IMR-90 (cell line): ENCODE measurements around the gene PANK3. TPM values are rescaled to one million over a fixed set of nuclear protein-coding genes. Genes with fewer than 3 reads are reported as not detected.

ENCODE experiments used
- ATAC-seq: fragments of 200-7000 bp; cut with Tn5 transposase; 2 replicates; pipeline ENCODE4 v1.9.1; 2020; ENCODE audit warnings: low read depth, mild to moderate bottlenecking, moderate library complexity
- BruUV-seq: library from RNA; stranded (reverse); fragments of 400-500 nt; replicated peaks from 2 replicates; lab custom pipeline; 2021; lab: Mats Ljungman, UMichigan
- CTCF ChIA-PET: fragments of 300-600 bp; formaldehyde crosslinking; extraction: SDS; loops from one replicate; lab custom pipeline; 2021; ENCODE audit warnings: antibody characterized with exemption; lab: Yijun Ruan, JAX
- POLR2A ChIA-PET: fragments of 300-600 bp; sonication (Branson Sonifier 250); formaldehyde crosslinking; loops from one replicate; lab custom pipeline; 2022; ENCODE audit warnings: antibody characterized with exemption; ENCODE audit not compliant: unreplicated experiment; lab: Charles Lee
- DNase-seq: peaks from one replicate; pipeline ENCODE4 v3.0.0; 2013
- H2AFZ ChIP-seq: replicated peaks from 2 replicates; pipeline ENCODE3; 2013; ENCODE audit warnings: low read length, mild to moderate bottlenecking; ENCODE audit not compliant: poor library complexity
- H2AK5ac ChIP-seq: 2 replicates; pipeline ENCODE4 v1.6.1; 2013; ENCODE audit warnings: low read depth, low read length, inconsistent platforms
- H2AK9ac ChIP-seq: replicated peaks from 2 replicates; pipeline ENCODE3; 2013; ENCODE audit warnings: mild to moderate bottlenecking, low read depth, low read length, moderate library complexity; ENCODE audit not compliant: poor library complexity
- H2BK120ac ChIP-seq: 2 replicates; pipeline ENCODE4 v1.6.1; 2013; ENCODE audit warnings: low read depth, low read length, inconsistent platforms
- H2BK15ac ChIP-seq: 3 replicates; pipeline ENCODE4 v1.6.1; 2013; ENCODE audit warnings: low read depth, low read length, inconsistent platforms
- H2BK20ac ChIP-seq: 2 replicates; pipeline ENCODE4 v1.6.1; 2013; ENCODE audit warnings: low read depth, mild to moderate bottlenecking, inconsistent platforms, low read length, moderate library complexity
- H2BK5ac ChIP-seq: 2 replicates; pipeline ENCODE4 v1.6.1; 2013; ENCODE audit warnings: mild to moderate bottlenecking, low read depth, low read length, inconsistent platforms; ENCODE audit not compliant: poor library complexity, severe bottlenecking
- H3K14ac ChIP-seq: replicated peaks from 2 replicates; pipeline ENCODE4 v1.6.1; 2013; ENCODE audit warnings: low read depth, low read length, inconsistent platforms
- H3K18ac ChIP-seq: 2 replicates; pipeline ENCODE4 v1.6.1; 2013; ENCODE audit warnings: low read depth, low read length, control low read depth
- H3K23ac ChIP-seq: 2 replicates; pipeline ENCODE4 v1.6.1; 2013; ENCODE audit warnings: low read depth, low read length, inconsistent platforms
- H3K27ac ChIP-seq: 2 replicates; pipeline ENCODE4 v1.5.1; 2013; ENCODE audit warnings: mild to moderate bottlenecking, control low read depth, low read length; ENCODE audit not compliant: insufficient read depth
- H3K27me3 ChIP-seq: 2 replicates; pipeline ENCODE4 v1.6.1; 2013; ENCODE audit warnings: low read length; ENCODE audit not compliant: control insufficient read depth, insufficient read depth
- H3K36me3 ChIP-seq: 2 replicates; pipeline ENCODE4 v1.6.1; 2013; ENCODE audit warnings: low read length, mixed read lengths; ENCODE audit not compliant: control insufficient read depth, insufficient read depth
- H3K4ac ChIP-seq: 2 replicates; pipeline ENCODE4 v1.6.1; 2013; ENCODE audit warnings: low read depth, low read length, inconsistent platforms
- H3K4me1 ChIP-seq: 2 replicates; pipeline ENCODE4 v1.6.1; 2013; ENCODE audit warnings: low read length, mixed read lengths; ENCODE audit not compliant: control insufficient read depth, insufficient read depth
- H3K4me2 ChIP-seq: 2 replicates; pipeline ENCODE4 v1.6.1; 2013; ENCODE audit warnings: low read depth, mild to moderate bottlenecking, control low read depth, low read length, moderate library complexity
- H3K4me3 ChIP-seq: 2 replicates; pipeline ENCODE4 v1.5.1; 2013; ENCODE audit warnings: low read depth, mild to moderate bottlenecking, control low read depth, low read length, moderate library complexity; ENCODE audit not compliant: insufficient read depth
- H3K56ac ChIP-seq: 2 replicates; pipeline ENCODE4 v1.6.1; 2013; ENCODE audit warnings: low read length, inconsistent platforms; ENCODE audit not compliant: insufficient read depth; ENCODE audit errors: extremely low read depth
- H3K79me1 ChIP-seq, 2 experiments: 2 replicates each; pipeline ENCODE4 v1.6.1; 2013; ENCODE audit warnings: low read length in 2 of 2, inconsistent platforms in 1 of 2, low read depth in 1 of 2
- H3K9ac ChIP-seq: 2 replicates; pipeline ENCODE4 v1.6.1; 2013; ENCODE audit warnings: low read depth, low read length, control low read depth
- H3K9me1 ChIP-seq: 2 replicates; pipeline ENCODE4 v1.6.1; 2013; ENCODE audit warnings: low read length, inconsistent platforms; ENCODE audit not compliant: insufficient read depth
- H3K9me3 ChIP-seq: 2 replicates; pipeline ENCODE4 v1.6.1; 2013; ENCODE audit warnings: low read length; ENCODE audit not compliant: control insufficient read depth, insufficient read depth
- H4K20me1 ChIP-seq: 2 replicates; pipeline ENCODE4 v1.6.1; 2013; ENCODE audit warnings: low read length, inconsistent platforms; ENCODE audit not compliant: insufficient read depth
- H4K5ac ChIP-seq: 2 replicates; pipeline ENCODE4 v1.6.1; 2013; ENCODE audit warnings: mild to moderate bottlenecking, low read depth, low read length, control low read depth
- H4K8ac ChIP-seq, 2 experiments: 2 replicates each; pipeline ENCODE4 v1.6.1; 2013; ENCODE audit warnings: low read depth in 2 of 2, low read length in 2 of 2, control low read depth in 1 of 2, inconsistent platforms in 1 of 2
- H4K91ac ChIP-seq: 2 replicates; pipeline ENCODE4 v1.6.1; 2013; ENCODE audit warnings: low read depth, low read length, inconsistent platforms; ENCODE audit not compliant: insufficient read depth
- POLR2A ChIP-seq: IDR thresholded peaks from 2 replicates; pipeline ENCODE4 v1.6.1; 2012; ENCODE audit warnings: mild to moderate bottlenecking, low read depth, low read length
- WGBS, 2 experiments: methylation state at CpG; one replicate each; pipeline versions ENCODE4 v1.1.5 to v1.1.7; 2013; ENCODE audit warnings: missing lambda C conversion rate in 2 of 2; ENCODE audit not compliant: insufficient read length in 1 of 2; ENCODE audit errors: extremely low coverage in 2 of 2; 5-methylcytosine and 5-hydroxymethylcytosine counted together
- dilution Hi-C: fragments of 300-500 bp; cut with HindIII; formaldehyde crosslinking; loops from one replicate; pipeline ENCODE4 v1.14.3; 2018; ENCODE audit warnings: low sequenced_read_pairs; ENCODE audit not compliant: unreplicated experiment
- in situ Hi-C: fragments of 300-500 bp; cut with MboI; formaldehyde crosslinking; loops from 3 replicates; pipeline ENCODE4 v1.14.3; 2019; ENCODE audit warnings: low sequenced_read_pairs, inconsistent platforms, mixed read lengths
- intact Hi-C: fragments of 100-400 bp; cut with micrococcal nuclease; formaldehyde crosslinking; loops from 2 replicates; pipeline ENCODE4 v1.10.0; 2022
- microRNA-seq, 2 experiments: library from miRNA; stranded (forward) in 1 of 2; unstranded in 1 of 2; fragments of 10-50 nt in 1 of 2; fragments of <30 nt in 1 of 2; gene quantifications in 1 of 2; microRNA quantifications in 1 of 2; one replicate each; pipeline versions ENCODE3 to v1.1.0; 2013 to 2020; ENCODE audit not compliant: insufficient read depth in 1 of 2, insufficient read length in 1 of 2, unreplicated experiment in 1 of 2
- polyA plus RNA-seq, 3 experiments: library from polyadenylated mRNA; depleted of rRNA; stranded (reverse); fragments of >200 nt; gene quantifications; 2 replicates each; pipeline ENCODE4 v1.2.3, GENCODE V29; 2012; ENCODE audit warnings: low replicate concordance in 1 of 3
- small RNA-seq, 5 experiments: library from RNA; depleted of rRNA; stranded (forward); fragments of <200 nt; gene quantifications; one replicate each; pipeline ENCODE3, GENCODE V24; 2012
- total RNA-seq: library from RNA; depleted of rRNA; stranded (reverse); fragments of >200 nt; gene quantifications from 2 replicates; pipeline ENCODE4 v1.2.3, GENCODE V29; 2012; rRNA removed

PANK3 gene
- total and polyA plus RNA-seq, 2 of the 4 experiments (the other 2 are of a cell fraction), result 6.9 to 21.0 TPM

- Histone ChIP-seq H3K9ac (no peak overlapping the region), H2AK5ac (no peak overlapping the region), H2BK120ac (no peak overlapping the region), H4K5ac (no peak overlapping the region), H3K9me1 (no peaks in the 10 kb centered on the region), H4K91ac (no peak overlapping the region), H2BK20ac (no peak overlapping the region), H3K79me1 (peaks cover 5 to 10% of the 10 kb centered on the region in 2 experiments; a peak in 3 of 4 replicates), H3K27ac (no peak overlapping the region), H4K8ac (no peak overlapping the region), H4K20me1 (no peaks in the 10 kb centered on the region), H3K9me3 (no peaks in the 10 kb centered on the region), H2AFZ (no peak overlapping the region), H3K23ac (no peak overlapping the region), H3K56ac (no peak overlapping the region), H2AK9ac (no peak overlapping the region), H3K36me3 (peaks cover 42% of the 10 kb centered on the region), H3K4me2 (no peak overlapping the region), H3K14ac (no peak overlapping the region), H3K18ac (no peak overlapping the region), H3K27me3 (no peaks in the 10 kb centered on the region), H2BK15ac (no peak overlapping the region), H2BK5ac (no peak overlapping the region), H3K4ac (no peak overlapping the region), H3K4me3 (no peak overlapping the region), H3K4me1 (no peaks in the 10 kb centered on the region)
- dilution Hi-C loops, result no loop called here
- no peak for ATAC-seq
- ChIA-PET POLR2A (no interaction called here), CTCF (no interaction called here)
- in situ Hi-C loops, result no loop called here
- TF ChIP-seq POLR2A, result no peak
- intact Hi-C loops, result no loop called here
- no TSS peak for BruUV-seq
- no CpG with 5 or more reads among the region's 7 CpGs for WGBS, 2 experiments
- no peak for DNase-seq
These were observed 76.5 kb downstream of the PANK3 start for GRCh38 chr5:168502563-168503237.

Small RNA genes lying within 50 kb of the gene (microRNA-seq; reads per million reads assigned to microRNA genes)
- gene MIR103A1 (ENCODE audit: insufficient read depth in 1 of 2, insufficient read length in 1 of 2, unreplicated experiment in 1 of 2) (0 to 2.1 reads per million in 2 experiments), gene MIR103B1 (ENCODE audit: unreplicated experiment) (not detected)

Small RNA genes lying within 50 kb of the gene (small RNA-seq; reads per million reads assigned to genes)
- gene MIR103A1, result 4.0 to 300 (median 187) reads per million in 5 experiments

Other genes starting within 250 kb of the PANK3 start
- 153 and 285 TPM in 2 replicates for gene RARS1, start 92.9 kb downstream of the PANK3 start, total RNA-seq
- 71.2 and 80.4 TPM in 2 replicates for gene RARS1, start 92.9 kb downstream of the PANK3 start, polyA plus RNA-seq (2012; rRNA removed)
- under 0.01 and 0.18 TPM in 2 replicates for gene FBLL1, start 50.1 kb downstream of the PANK3 start, total RNA-seq
- 0.19 and 0.29 TPM in 2 replicates for gene FBLL1, start 50.1 kb downstream of the PANK3 start, polyA plus RNA-seq (2012; rRNA removed)